HG03064 (cell line): ENCODE results near the gene PTCH2.
A peak's percentile ranks its signal among the peaks of the same experiment; 100 is the strongest.

Source experiments
- ATAC-seq: cut with Tn5 transposase; IDR thresholded peaks from one replicate; pipeline ENCODE4 v1.9.1; 2021; ENCODE audit warnings: low read depth; ENCODE audit not compliant: unreplicated experiment

Gene PTCH2

DNA sequence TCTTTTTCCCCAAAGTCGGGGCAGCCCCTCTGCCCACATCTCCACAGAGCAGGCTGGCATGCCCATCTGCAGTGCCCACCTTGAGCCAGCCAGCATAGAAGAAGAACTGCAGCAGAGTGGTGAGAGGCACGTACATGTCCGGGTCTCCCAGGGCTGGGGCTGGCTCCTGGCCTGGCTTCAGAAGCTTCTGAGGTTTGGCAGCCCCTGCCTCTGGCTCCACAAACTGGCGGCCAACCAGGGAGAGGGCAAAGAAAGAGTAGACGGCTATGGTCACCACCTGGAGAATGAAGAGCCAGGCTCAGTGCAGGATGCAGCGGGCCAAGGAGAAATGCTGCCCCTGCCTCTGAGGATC lies 58.0 kb downstream of the PTCH2 start:
- ATAC-seq, result no peak

GRCh38 chr1:44784094-44785028 lies 58.7 kb downstream of the PTCH2 start:
- ATAC-seq, result no peak

DNA sequence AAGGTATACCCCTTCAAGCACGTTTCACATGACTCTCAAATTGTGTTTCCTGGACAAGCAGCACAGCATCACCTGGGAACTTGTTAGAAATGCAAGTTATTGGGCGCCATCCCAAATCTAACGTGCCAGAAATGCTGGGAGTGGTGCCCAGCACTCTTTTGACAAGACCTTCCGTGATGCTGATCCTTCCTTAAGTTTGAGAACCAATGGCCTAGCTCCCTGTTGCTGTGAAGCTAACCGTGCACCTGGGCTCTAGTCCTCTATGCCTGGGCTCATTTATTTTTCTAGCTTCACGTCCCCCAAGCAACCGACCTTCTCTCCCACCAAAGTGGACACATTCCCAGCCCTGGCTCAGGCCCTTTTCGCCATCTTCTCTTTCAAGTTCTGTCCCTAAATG lies 59.4 kb downstream of the PTCH2 start:
- no peak for ATAC-seq

GRCh38 chr1:44780583-44781121 lies 62.4 kb downstream of the PTCH2 start:
- ATAC-seq, result no peak

GRCh38 chr1:44778705-44779576 lies 64.1 kb downstream of the PTCH2 start:
- no peak for ATAC-seq

GRCh38 chr1:44777969-44778635 lies 65.0 kb downstream of the PTCH2 start:
- ATAC-seq, result no peak

DNA sequence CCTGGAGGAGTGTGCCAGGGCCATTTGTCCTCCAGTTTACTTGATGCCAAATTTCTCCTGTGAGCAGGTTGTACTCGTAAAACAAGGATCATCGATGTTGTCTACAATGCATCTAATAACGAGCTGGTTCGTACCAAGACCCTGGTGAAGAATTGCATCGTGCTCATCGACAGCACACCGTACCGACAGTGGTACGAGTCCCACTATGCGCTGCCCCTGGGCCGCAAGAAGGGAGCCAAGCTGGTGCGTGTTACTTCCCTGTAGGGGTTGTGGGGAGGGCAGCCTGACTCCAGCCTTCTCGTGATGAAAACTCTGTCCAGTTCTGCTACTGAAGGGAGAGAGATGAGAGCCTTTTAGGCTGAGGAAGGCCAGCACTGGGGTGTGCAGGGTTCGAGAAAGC lies 65.5 kb downstream of the PTCH2 start:
- no peak for ATAC-seq

DNA sequence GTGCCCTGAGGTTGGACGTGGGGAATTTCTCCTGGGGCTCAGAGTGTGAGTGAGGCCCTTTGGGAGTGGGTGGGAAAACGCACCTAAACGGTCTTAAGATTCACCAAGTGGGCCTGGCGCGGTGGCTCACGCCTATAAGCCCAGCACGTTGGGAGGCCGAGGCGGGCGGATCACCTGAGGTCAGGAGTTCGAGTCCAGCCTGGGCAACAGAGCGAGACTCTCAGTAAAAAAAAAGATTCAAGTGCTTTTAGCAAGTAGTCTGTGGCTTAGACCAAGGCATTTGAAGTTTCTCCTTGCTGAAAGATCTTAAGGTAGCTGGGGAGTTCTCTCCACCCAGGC lies 66.4 kb downstream of the PTCH2 start:
- no peak for ATAC-seq

GRCh38 chr1:44775930-44776729 lies 66.9 kb downstream of the PTCH2 start:
- ATAC-seq, result peak; percentile 25

GRCh38 chr1:44775078-44775929 lies 67.7 kb downstream of the PTCH2 start, which contains the start of gene RPS8:
Gene RPS8, plus strand, starts transcription at chr1:44775540. Its CDS starts 57 bp downstream, at chr1:44775597.
- peak; percentile 68 for ATAC-seq
